ENCODE results near the gene PATL2.

- TF ChIP-seq CTCF (IDR thresholded peaks at IDR 0.05) (no peak), POLR2A (IDR thresholded peaks at IDR 0.05) (no peak)
These were observed 44.1 kb downstream of the PATL2 start for GRCh38 chr15:44667039-44667360.
